RKO (cell line): Measurements from ENCODE around the gene CYB561D1.

ENCODE experiments used
- DNase-seq: peaks from one replicate; pipeline ENCODE4 v3.0.0-alpha.2; 2016; ENCODE audit warnings: low spot score

The CYB561D1 gene

DNA sequence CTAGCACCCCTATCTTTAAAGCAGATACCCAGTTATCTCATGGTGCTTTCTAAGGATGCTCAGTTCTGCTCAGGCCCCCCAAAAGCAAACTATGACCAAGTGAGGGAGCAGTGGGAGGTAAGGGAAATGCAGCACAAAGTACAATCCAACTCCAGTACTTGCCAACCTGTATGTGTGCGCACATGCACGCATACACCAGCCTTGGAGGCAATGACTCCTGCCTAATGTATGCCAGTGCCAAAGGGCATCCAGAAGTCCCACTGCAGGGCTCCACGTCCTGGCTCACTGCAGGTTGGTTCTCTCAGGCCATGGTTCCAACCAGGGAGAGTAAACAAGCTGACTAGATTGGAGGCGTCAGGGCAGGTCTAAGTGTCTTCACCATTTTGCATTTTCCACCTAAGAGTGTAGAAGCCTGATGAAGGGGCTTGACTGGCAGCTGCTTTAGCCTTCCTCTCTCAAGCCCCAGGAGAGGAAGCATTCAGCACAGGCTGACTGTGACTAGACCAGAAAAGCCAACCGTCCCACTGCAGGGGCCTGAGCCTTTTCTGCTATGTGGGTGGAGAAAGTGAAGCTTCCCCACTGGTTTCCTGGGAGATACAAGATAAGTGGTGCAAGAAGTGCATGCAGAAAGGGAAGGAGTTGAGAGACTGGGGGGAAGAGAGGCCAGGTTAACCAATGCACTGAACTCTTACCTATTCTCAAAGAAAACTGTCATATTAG is 7.9 kb downstream of the CYB561D1 start:
- DNase-seq, result no peak

DNA sequence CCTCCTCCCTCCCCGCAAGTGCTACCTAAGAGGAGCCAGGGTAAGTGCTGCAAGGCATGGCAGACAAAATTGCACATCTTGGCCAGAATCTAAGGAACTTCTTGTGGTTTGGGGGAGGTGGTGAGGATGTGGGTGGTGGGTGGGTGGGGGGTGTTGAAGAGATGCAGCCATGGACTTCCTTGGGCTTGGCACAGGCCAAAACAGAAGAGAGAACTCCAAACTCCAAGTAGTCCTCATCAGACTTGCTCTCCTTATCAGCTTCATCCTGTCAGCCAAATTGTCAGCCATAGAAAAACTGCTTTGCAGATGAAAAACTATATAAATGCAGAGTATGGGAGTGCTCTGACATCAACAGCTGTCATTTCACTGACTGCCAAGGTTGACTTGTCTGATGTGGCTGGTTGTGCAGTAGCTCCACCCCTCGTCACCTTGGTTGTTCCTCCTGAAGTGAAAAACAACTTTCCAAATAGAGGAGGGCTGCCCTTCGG is 8.5 kb downstream of the CYB561D1 start:
- DNase-seq, result no peak

DNA sequence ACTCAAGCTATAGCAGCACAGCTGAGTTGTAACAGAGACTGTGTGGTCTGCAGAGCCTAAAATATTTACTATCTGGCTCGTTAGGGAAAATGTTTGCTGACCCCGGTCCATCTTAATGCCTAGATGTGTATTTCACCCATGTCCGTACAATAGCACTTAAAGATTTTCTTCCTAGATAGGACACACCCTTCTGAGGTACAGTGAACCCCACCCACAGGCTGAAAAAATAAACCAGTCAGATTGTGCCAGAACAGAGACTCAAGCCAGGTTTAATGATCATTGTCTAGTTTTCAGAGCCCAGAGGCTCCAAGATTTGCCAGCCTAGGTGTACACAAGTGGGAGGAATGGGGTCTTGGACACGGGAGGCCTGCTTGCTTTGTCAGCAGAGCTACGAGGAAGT is 10.0 kb downstream of the CYB561D1 start:
- no peak for DNase-seq

DNA sequence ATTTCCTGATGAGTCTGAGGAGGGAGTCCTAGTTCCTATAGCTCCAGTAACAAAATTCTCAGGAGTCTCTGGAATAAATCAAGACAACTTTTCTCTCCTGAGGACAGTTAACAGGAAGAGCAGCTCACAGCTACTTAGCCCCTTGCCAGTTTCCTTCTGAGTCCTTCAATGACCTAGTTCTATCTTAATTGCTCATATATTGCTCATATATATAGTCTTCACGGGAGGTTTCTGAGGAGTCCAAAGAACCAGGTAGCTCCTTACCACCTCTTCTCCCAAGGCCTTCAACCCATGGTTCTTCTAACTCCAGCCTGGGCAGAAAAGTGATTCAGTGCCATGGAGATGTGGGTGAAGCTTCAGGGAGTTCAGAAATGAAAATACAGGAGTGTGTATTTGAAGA is 11.1 kb downstream of the CYB561D1 start:
- DNase-seq, result no peak

DNA sequence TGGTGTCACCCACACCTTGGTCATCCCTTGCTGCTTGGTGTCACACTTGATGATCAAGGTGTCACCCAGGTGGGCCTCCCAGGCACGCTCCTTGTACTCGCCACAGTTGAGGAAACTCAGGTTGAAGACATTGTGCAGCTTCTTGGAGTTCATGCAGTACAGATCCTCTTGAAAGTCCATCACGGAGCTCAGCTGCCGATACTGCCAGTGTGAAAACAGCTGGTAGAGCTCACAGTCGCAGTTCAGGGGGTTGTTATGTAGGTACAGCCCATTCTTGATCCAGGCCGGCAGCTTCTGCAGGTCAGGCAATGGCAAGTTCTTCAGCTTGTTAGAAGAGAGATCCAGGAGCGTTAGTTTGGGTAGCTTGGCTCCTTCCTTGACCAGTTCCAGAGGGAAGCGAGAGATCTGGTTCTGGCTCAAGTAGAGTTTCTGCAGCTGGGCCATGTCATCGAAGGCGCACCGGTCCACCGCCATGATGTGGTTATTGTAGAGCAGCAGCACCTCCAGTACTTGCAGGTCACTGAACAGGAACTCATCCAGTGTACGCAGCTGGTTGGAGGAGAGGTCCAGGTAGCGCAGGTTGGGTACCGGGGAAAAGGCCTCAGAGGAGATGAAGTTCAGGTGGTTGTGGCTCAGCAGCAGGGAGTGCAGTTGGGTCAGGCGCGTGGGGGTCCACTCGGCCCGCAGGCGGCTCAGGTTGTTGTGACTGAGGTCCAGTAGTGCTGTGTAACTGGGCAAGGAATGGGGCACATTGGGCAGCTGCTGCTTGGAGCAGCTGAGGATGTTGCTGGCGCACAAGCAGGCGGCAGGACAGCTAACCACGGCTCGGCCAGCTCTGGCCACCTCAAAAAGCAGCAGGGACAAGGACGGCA is 14.3 kb downstream of the CYB561D1 start:
- DNase-seq, result no peak

DNA sequence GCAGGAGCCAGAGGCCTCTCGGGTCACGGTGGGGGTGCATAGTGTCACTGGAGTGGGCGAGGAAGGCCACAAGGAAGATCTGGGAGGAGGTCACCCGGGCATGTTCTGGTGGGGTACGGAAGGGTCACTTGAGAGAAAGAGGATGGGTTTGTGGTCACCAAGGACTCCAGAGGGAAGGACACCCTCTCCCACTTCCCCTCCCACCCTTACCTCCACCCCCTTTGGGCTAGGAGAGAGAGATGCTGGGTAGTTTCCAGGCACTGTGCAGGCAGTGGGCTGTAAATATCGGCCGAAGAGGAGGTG is 14.9 kb downstream of the CYB561D1 start:
- no peak for DNase-seq

DNA sequence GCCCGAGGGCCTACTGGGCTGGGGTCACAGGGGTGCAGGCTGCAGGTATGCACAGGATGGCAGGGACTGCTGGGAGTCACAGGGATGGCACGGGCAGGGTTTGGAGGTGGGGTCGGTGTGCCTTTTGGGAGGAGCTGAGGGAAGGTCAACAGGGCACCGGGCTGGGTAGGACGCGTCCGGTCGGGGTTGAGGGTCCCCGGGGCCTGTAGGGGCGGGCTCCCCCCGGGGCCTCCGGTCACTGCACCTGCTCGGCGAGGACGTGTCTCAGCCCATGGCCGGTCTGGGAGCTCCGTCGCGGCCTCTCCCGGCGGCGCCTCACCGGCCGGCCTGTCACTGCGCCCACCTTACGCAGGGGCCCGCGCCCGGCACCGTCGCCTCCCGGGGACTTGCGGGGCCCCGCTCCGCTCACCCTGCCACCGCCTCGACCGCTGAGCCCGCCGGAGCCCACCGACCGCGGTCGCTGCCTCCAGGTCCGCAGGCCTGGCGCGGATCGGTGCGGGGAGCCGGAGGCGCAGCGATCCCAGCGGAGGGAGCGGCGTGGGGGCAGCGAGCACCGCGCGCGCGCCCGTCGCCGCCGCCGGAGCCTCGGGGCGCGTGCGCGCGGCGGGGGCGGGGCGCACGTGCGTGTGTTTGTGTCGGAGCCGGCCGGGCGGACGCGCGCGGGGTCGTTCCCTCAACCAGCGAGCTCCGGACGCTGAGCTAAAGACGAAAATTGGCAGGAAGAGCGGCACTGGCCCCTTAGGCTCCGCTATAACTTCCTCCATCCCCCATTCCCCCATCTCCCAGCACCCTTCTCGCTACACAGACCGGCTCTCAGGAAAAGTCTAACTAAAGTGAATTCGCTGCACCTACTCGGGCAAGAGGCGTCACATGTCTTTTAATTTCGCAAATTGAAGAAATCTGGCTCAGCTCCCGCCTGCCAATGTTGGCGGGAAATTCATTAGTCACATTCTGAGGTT is 15.6 kb downstream of the CYB561D1 start, which contains the start of gene AMIGO1:
Gene AMIGO1, minus strand, starts transcription at position 552 of the 959 bp plus-strand sequence. CDS start 815 bp downstream, outside the sequence.
- DNase-seq, result peak; percentile 79

DNA sequence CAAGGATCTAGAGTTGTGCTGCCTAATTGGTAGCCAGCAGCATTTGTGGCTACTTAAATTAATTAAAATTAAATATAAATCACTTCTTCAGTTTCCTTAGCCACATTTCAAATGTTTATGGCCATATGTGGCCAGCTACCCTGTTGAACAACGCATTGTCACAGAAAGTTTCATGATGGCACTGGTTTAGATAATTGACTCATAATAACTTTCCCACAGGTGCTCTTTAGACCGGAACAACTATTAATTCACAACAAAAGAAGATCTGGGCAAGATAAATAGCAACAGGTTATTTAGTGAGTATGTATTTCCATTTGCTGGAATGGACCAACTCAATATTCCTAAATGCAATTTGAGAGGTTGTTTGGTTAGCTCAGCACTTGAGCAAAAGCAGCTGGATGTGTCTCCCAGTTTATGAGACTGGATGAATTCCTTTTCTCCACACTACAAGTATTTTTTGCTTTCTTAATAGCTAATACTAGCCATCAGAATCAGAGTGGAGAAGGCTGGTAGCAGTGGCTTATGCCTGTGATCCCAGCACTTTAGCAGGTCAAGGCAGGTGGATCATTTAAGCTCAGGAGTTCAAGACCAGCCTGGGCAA is 19.3 kb downstream of the CYB561D1 start:
- DNase-seq, result no peak

DNA sequence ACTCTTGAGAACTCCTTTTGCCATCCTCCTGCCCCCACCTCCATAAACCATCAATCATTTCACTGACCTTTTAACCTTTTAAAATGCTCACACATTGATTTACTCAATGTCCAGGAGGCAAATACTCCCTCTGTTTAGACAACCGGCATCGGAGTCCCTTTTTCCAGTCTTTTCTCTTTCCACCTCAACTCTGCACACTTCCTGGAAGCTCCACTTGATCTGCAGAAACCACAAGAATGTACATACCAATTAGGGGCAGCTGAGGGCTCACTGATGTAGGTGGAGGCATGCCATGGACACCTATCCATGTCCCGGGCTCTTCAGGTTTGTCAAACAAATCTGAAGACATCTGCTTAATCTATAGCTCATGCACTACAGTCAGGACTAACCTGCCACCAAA is 21.0 kb downstream of the CYB561D1 start:
- no peak for DNase-seq

DNA sequence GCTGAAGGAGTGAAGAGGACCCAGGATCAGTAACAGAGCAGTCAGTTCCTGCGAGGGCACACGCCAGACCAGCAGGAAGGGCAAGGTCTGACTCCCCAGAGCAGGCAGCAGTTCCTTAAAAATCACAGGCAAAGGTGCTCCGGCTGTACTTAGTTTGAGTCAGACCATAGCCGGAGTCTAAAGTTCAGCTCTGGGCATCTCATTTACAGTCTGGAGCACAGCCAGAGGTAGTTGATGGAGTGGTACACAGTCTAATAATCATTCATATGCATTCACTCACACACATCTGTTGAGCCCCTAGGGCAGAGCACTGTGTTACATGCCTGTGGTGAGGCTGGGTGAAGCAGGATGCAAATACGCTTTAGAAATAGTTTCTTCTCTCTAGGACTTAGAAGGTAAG is 23.0 kb downstream of the CYB561D1 start:
- no peak for DNase-seq

DNA sequence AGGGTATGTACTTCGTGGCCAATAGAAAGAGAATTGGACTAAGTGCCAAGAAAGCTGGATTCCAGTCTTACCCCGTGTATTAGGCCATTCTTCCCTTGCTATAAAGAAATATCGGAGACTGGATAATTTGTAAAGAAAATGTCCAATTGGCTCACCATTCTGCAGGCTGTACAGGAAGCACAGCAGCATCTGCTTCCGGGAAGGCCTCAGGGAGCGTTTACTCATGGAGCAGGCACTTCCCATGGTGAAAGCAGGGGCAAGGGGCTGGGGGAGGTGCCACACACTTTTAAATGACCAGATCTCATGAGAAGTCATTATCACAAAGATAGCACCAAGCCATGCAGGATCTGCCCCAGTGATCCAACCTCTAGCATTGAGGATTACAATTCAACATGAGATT is 23.4 kb downstream of the CYB561D1 start:
- DNase-seq, result no peak

DNA sequence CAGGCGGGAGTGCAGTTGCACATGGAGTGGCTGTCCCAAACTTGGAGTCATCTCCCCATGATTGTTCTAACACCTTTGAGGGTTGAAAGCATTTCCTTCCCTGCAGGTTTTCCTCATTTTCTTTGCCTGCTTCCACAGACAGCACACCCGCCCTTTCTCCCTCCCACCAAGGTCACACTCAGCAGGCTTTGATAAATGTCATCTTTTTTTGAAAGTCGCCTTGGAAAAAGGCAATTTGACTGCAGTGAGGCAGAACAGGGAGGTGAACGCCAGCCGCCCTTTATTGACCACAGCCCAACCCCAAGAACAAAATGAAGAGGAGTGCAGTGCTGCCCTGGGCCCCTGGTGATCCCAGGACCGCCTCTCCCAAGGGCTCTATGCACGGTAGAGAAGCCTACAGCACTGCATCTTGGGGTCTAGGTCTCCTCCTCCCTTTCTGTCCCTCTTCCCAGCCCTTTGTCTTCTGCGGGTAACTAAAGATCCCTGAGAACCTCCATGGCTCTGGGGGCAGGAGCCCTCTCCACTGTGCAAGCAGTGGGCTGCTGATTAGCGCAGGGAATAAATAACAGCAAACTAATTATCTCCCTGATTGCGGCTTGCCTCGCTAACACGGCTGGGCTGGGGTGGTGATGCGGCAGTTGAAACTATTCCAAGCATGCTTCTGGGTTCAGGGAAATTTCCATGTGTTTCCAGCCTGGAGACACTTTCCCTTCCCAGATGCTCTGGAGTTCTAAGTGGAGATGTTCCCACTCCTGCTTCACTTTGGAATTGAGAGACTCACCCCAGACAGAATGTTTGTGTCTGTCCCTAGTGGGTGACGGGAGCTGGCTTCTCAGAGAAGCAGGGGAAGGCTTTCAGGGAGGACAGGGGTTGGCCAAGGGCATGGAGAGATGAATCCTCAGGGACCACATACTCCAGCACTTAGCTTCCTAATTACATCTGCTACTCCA is 27.4 kb downstream of the CYB561D1 start:
- no peak for DNase-seq

DNA sequence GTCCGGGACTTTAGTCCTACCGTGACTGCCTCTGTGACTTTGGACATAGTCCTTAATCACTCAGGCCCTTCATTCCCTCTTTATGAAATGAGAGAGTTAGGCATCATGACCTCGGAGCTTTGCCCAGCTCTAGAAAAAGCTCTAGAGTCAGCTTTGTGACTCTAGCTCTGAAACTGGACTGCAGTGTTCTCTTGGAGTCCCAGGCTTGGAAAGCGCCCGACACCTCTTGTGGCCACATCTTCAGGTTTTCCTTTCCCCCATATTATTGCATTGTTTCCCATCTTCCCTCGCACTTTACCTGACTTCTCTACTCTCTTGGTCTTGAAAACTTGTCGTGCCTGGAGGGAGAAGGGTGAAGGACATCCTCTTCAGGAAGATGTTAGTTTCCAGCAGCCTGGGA is 28.1 kb downstream of the CYB561D1 start:
- no peak for DNase-seq

DNA sequence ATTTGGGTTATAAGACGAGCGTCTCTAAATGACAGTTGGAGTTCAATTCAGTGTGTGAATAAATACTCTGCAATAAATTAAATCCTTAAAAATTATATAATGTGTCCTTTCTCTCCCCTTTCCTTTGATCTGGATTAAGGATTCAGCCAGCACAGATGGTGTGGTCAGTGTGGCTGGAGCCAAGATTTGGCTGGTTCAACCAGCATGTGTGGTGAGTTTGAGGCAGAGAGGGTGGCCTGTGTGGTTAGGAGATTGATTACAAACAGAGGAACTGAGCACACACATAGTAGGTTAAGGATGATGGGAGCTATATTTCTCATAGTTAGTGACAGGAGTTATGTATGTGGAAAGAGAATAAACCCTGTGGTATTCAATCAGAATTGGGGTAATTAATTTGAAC is 29.8 kb downstream of the CYB561D1 start:
- DNase-seq, result no peak

DNA sequence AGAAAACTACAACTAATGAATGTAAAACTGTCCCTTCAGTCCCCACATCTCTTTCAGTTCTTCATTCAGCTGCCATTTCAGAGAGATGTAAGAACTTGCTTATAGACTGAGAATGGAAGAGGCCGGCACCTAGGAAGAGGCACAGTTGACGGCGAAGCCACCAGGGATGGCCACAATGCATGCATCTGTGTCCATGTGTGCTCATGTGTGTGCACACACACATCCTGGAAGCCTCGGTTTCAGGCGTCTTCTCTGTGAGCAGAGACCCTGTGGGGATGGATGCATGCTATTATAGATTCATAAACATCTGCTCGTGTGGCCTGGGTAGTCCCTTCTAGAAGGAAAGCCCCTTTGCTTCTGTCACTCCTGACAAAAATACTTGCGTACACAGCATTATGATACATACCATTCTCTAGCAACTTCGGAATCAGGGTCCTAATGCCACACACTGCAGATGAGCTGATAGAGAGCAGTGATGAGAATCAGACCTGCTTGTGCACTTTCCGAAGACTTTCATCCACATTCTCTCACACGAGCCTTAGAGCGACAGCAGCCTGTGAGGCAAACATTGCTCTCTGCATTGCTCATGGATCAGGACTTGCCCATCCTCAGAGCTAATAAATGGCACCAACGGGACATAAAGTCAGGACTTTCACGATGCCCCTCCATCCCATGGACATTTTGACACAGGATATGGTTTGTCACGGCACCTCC is 33.4 kb downstream of the CYB561D1 start:
- DNase-seq, result no peak

DNA sequence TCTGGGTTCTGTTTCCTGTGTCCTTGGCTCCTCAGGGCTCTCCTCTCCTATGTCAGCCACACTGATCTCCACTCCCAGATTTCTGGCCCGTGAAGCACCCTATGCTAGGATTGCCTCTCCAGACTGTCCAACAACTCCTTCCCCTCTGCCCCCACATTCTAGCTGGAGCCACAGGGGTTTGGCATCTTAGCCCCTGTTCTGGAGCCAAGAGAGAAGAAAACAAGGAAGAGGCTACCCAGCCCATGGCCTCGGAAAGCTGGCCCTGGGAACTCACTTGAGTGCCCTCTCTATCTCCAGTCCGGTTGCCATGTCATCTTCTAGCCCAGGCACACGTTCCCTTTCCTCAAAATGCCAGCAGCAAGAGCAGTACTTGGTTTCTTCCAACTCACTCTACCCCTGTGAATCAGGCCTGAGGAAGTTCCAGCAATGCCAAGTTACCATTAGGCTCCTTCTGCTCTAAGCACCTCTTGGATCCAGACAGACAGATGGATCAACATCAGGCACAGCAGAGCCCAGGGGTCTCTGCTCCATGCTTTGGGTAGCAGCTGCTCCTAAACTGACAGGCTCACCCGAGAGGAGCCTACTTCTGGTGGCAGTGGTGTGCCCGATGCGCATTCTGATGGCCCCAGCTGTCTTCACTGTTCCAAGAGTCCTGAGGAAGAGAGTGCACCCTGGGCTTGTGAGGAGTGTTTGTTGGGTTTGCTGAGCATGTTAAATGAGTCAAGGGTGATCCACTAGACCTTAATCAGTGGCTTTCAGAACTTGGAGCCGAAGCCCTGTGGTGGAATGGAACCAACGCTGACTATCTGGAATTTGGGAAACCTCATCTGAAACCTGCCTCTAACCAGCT is 34.2 kb downstream of the CYB561D1 start:
- DNase-seq, result no peak

DNA sequence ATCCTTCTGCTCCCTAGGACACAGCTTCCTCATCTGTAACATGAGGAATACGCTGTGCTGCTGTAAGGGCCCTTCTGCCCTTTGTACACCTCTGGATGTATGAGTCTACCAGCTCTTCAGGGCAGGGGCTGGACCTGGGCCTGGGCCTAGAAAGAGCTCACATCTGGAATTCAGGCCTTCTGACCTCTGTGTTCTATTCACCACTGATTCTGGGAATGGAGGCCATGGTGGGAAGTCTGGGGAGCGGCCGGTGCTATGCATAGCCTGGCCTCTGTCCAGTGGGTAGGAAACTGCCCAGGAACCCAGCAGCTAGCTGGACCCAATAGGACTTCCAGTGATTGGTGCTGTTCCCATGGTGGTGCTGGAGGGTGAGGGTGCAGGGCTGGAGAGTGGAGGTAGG is 34.8 kb downstream of the CYB561D1 start:
- no peak for DNase-seq

DNA sequence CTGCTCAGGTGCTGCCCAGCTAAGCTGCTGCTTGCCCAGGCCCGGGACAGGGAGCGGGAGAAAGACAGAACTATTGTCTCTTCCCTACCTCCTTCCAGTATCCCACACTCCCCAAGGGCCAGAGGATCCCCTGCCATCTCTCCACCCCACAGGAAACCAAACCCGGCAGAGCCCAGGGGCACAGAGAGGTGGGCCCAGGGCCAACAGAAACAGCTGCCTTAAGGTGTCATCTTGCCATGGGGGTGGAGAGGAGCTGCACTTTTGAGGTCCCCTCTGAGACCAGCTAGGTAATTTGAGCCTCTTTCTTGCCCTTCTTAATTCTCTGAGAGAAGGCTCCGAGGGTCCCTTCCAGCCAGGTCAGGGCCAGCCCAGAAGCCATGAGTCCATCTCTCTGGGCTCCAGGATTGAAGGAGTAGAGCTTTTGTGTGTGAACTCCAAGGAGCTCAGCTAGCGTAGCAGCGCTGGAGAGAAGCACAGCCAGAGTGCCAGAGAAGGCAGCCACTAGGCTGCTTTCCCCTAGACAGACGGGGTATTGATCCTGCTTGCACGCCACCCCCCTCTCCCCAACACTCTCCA is 36.1 kb downstream of the CYB561D1 start:
- no peak for DNase-seq
